HUES48 (cell line): ENCODE measurements around the gene CUTC.
"Not testable (repeated sequence)": the region's sequence is repeated elsewhere in the genome, so short reads cannot be mapped to it uniquely, and the experiment has no call there.

Source experiments
- H3K27ac ChIP-seq: one replicate; pipeline ENCODE4 v1.7.0; 2013; ENCODE audit warnings: low read depth, low read length, inconsistent platforms
- H3K27me3 ChIP-seq: 2 replicates; pipeline ENCODE4 v1.6.1; 2013; ENCODE audit warnings: mild to moderate bottlenecking, low read length; ENCODE audit not compliant: control insufficient read depth, insufficient read depth
- H3K36me3 ChIP-seq: 2 replicates; pipeline ENCODE4 v1.6.1; 2013; ENCODE audit warnings: low read length; ENCODE audit not compliant: control insufficient read depth, insufficient read depth
- H3K4me1 ChIP-seq: 2 replicates; pipeline ENCODE4 v1.6.1; 2013; ENCODE audit warnings: mild to moderate bottlenecking, low read length; ENCODE audit not compliant: control insufficient read depth, insufficient read depth
- H3K4me3 ChIP-seq: 2 replicates; pipeline ENCODE4 v1.5.1; 2013; ENCODE audit warnings: mild to moderate bottlenecking, low read depth, low read length
- H3K9ac ChIP-seq: 2 replicates; pipeline ENCODE4 v1.6.1; 2013; ENCODE audit warnings: mild to moderate bottlenecking, low read depth, low read length, moderate library complexity
- H3K9me3 ChIP-seq: 2 replicates; pipeline ENCODE4 v1.6.1; 2013; ENCODE audit warnings: low read length; ENCODE audit not compliant: control insufficient read depth, insufficient read depth

CUTC gene

GRCh38 chr10:99711129-99711719 lies 20.8 kb upstream of the CUTC start:
- Histone ChIP-seq H3K9ac (no peak overlapping the region), H3K4me3 (no peak overlapping the region), H3K9me3 (no peaks in the 10 kb centered on the region), H3K27me3 (no peaks in the 10 kb centered on the region), H3K4me1 (no peaks in the 10 kb centered on the region), H3K36me3 (peaks cover 77% of the 10 kb centered on the region), H3K27ac (no peak overlapping the region)

GRCh38 chr10:99714446-99714845 lies 17.6 kb upstream of the CUTC start:
- Histone ChIP-seq H3K4me3 (no peak overlapping the region), H3K9ac (no peak overlapping the region), H3K27me3 (no peaks in the 10 kb centered on the region), H3K27ac (no peak overlapping the region), H3K36me3 (peaks cover 87% of the 10 kb centered on the region), H3K4me1 (no peaks in the 10 kb centered on the region), H3K9me3 (no peaks in the 10 kb centered on the region)

- Histone ChIP-seq H3K9ac (no peak overlapping the region), H3K4me3 (no peak overlapping the region), H3K9me3 (no peaks in the 10 kb centered on the region), H3K27me3 (no peaks in the 10 kb centered on the region), H3K36me3 (peaks cover 92% of the 10 kb centered on the region), H3K4me1 (no peaks in the 10 kb centered on the region), H3K27ac (no peak overlapping the region)
Observed at GRCh38 chr10:99720387-99720786, 11.6 kb upstream of the CUTC start.

- no peaks in the 10 kb centered on the region for H3K27me3 ChIP-seq
- H3K27ac ChIP-seq = no peak overlapping the region
- H3K9me3 ChIP-seq = no peaks in the 10 kb centered on the region
- H3K9ac ChIP-seq = no peak overlapping the region
- peaks cover 4% of the 10 kb centered on the region; the same call in 1 of the 2 replicates for H3K4me1 ChIP-seq
- no peak overlapping the region for H3K4me3 ChIP-seq
- peaks cover 47% of the 10 kb centered on the region for H3K36me3 ChIP-seq
Observed at GRCh38 chr10:99730026-99730425, 2.0 kb upstream of the CUTC start.

- H3K36me3 ChIP-seq = peaks cover 42% of the 10 kb centered on the region
- peak overlapping the region; percentile 96 for H3K27ac ChIP-seq
- no peaks in the 10 kb centered on the region for H3K27me3 ChIP-seq
- H3K9me3 ChIP-seq = no peaks in the 10 kb centered on the region
- H3K9ac ChIP-seq = peak overlapping the region; percentile 88
- H3K4me1 ChIP-seq = peaks cover 4% of the 10 kb centered on the region; the same call in 1 of the 2 replicates
- H3K4me3 ChIP-seq = peak overlapping the region; percentile 98
Observed at GRCh38 chr10:99731306-99732032, 565 bp upstream of the CUTC start.

- Histone ChIP-seq H3K27ac (no peak overlapping the region), H3K36me3 (peaks cover 41% of the 10 kb centered on the region), H3K4me3 (no peak overlapping the region)
Observed at GRCh38 chr10:99733366-99733765, 1.3 kb downstream of the CUTC start.

GRCh38 chr10:99734111-99734510 lies 2.1 kb downstream of the CUTC start:
- H3K9ac ChIP-seq, H3K27ac ChIP-seq, H3K4me1 ChIP-seq, H3K9me3 ChIP-seq, H3K4me3 ChIP-seq, H3K27me3 ChIP-seq: not testable (repeated sequence)
- H3K36me3 ChIP-seq = peaks cover 41% of the 10 kb centered on the region

More at GRCh38 chr10:99733366-99733765, 1.3 kb downstream of the CUTC start:
- Histone ChIP-seq H3K27me3 (no peaks in the 10 kb centered on the region), H3K9me3 (no peaks in the 10 kb centered on the region), H3K4me1 (peaks cover 4% of the 10 kb centered on the region; the same call in 1 of the 2 replicates), H3K9ac (no peak overlapping the region)

GRCh38 chr10:99740260-99740659 lies 8.2 kb downstream of the CUTC start:
- H3K36me3 ChIP-seq = peaks cover 93% of the 10 kb centered on the region
- no peak overlapping the region for H3K4me3 ChIP-seq

GRCh38 chr10:99740933-99741559 lies 9.0 kb downstream of the CUTC start:
- no peaks in the 10 kb centered on the region for H3K4me1 ChIP-seq
- peaks cover 94% of the 10 kb centered on the region for H3K36me3 ChIP-seq
- no peak overlapping the region for H3K4me3 ChIP-seq
- H3K9me3 ChIP-seq = peaks cover 6% of the 10 kb centered on the region; the same call in 1 of the 2 replicates
- no peaks in the 10 kb centered on the region for H3K27me3 ChIP-seq
- no peak overlapping the region for H3K27ac ChIP-seq
- H3K9ac ChIP-seq = no peak overlapping the region

More at GRCh38 chr10:99740260-99740659, 8.2 kb downstream of the CUTC start:
- H3K27ac ChIP-seq = no peak overlapping the region
- peaks cover 6% of the 10 kb centered on the region; the same call in 1 of the 2 replicates for H3K9me3 ChIP-seq
- no peaks in the 10 kb centered on the region for H3K4me1 ChIP-seq
- no peak overlapping the region for H3K9ac ChIP-seq
- H3K27me3 ChIP-seq = no peaks in the 10 kb centered on the region

- Histone ChIP-seq H3K4me3 (no peak overlapping the region), H3K4me1 (no peaks in the 10 kb centered on the region), H3K9me3 (peaks cover 6% of the 10 kb centered on the region; the same call in 1 of the 2 replicates), H3K36me3 (peaks cover 94% of the 10 kb centered on the region), H3K9ac (no peak overlapping the region), H3K27ac (no peak overlapping the region), H3K27me3 (no peaks in the 10 kb centered on the region)
Observed at GRCh38 chr10:99742254-99742653, 10.2 kb downstream of the CUTC start.

GRCh38 chr10:99742701-99743100 lies 10.7 kb downstream of the CUTC start:
- peaks cover 94% of the 10 kb centered on the region for H3K36me3 ChIP-seq
- H3K27ac ChIP-seq = no peak overlapping the region
- no peaks in the 10 kb centered on the region for H3K27me3 ChIP-seq
- H3K4me3 ChIP-seq = no peak overlapping the region
- H3K4me1 ChIP-seq = no peaks in the 10 kb centered on the region
- H3K9me3 ChIP-seq = peaks cover 6% of the 10 kb centered on the region; the same call in 1 of the 2 replicates
- no peak overlapping the region for H3K9ac ChIP-seq
